ENCODE measurements around the gene PRKN. TPM values are rescaled to one million over a fixed set of nuclear protein-coding genes. Genes with fewer than 3 reads are reported as not detected.

The PRKN gene
- total RNA-seq, 1 donor from 2014 or later, result 2.8 TPM

- no peaks in the 10 kb centered on the region for H3K27me3 ChIP-seq
- TF ChIP-seq EZH2 (IDR thresholded peaks at IDR 0.05) (no peak), EZH2phosphoT487 (IDR thresholded peaks at IDR 0.05) (no peak), CTCF (IDR thresholded peaks at IDR 0.05) (no peak)
- no peaks in the 10 kb centered on the region for H3K79me2 ChIP-seq (ENCODE audit: low read depth)
- Mint-ChIP-seq H3K27ac (no peak overlapping the region), H3K4me3 (no peak overlapping the region), H3K36me3 (no peaks in the 10 kb centered on the region), H3K27me3 (ENCODE audit: insufficient read depth, low read depth) (peaks cover 4% of the 10 kb centered on the region), H3K9me3 (no peaks in the 10 kb centered on the region), H3K4me1 (peaks cover 41% of the 10 kb centered on the region)
- H3K9ac ChIP-seq, result no peak overlapping the region
- H2AFZ ChIP-seq (replicated peaks), result no peak overlapping the region
- no peak for DNase-seq (ENCODE audit: low spot score)
- no peak overlapping the region for H3K27ac ChIP-seq
- no peak overlapping the region for H3K4me2 ChIP-seq
- no peaks in the 10 kb centered on the region for H3K36me3 ChIP-seq
- no peak overlapping the region for H3K4me3 ChIP-seq
- H3K4me1 ChIP-seq, result peaks cover 7% of the 10 kb centered on the region
- no peaks in the 10 kb centered on the region for H4K20me1 ChIP-seq (ENCODE audit: low read depth)
- H3F3A ChIP-seq (ENCODE audit: low read depth), result no peaks in the 10 kb centered on the region
- no peaks in the 10 kb centered on the region for H3K9me3 ChIP-seq (ENCODE audit: low read depth)
These were observed 896.5 kb downstream of the PRKN start for GRCh38 chr6:161830866-161831616.

GRCh38 chr6:161829291-161829729 is 898.3 kb downstream of the PRKN start:
- H3K4me2 ChIP-seq, result no peak overlapping the region
- H3K4me1 Mint-ChIP-seq, result peaks cover 26% of the 10 kb centered on the region
- peak; percentile 16 for DNase-seq (ENCODE audit: low spot score)
- no peaks in the 10 kb centered on the region for H3K79me2 ChIP-seq (ENCODE audit: low read depth)
- no peaks in the 10 kb centered on the region for H3K4me1 ChIP-seq
- TF ChIP-seq EZH2phosphoT487 (IDR thresholded peaks at IDR 0.05), result no peak
- TF ChIP-seq CTCF (IDR thresholded peaks at IDR 0.05), result no peak
- no peak for TF ChIP-seq EZH2 (IDR thresholded peaks at IDR 0.05)
- H3K36me3 ChIP-seq, result no peaks in the 10 kb centered on the region
- no peaks in the 10 kb centered on the region for H3K9me3 Mint-ChIP-seq
- no peaks in the 10 kb centered on the region for H3K27me3 ChIP-seq
- H2AFZ ChIP-seq (replicated peaks), result peak overlapping the region; percentile 32
- H3K9me3 ChIP-seq (ENCODE audit: low read depth), result no peaks in the 10 kb centered on the region
- peaks cover 4% of the 10 kb centered on the region for H3K27me3 Mint-ChIP-seq (ENCODE audit: insufficient read depth, low read depth)
- no peak overlapping the region for H3K9ac ChIP-seq
- no peaks in the 10 kb centered on the region for H3F3A ChIP-seq (ENCODE audit: low read depth)
- H3K27ac ChIP-seq, result no peak overlapping the region
- H3K4me3 Mint-ChIP-seq, result no peak overlapping the region
- peak overlapping the region; percentile 47 for H3K27ac Mint-ChIP-seq
- no peaks in the 10 kb centered on the region for H3K36me3 Mint-ChIP-seq
- H3K4me3 ChIP-seq, result no peak overlapping the region
- no peaks in the 10 kb centered on the region for H4K20me1 ChIP-seq (ENCODE audit: low read depth)

- H3K36me3 Mint-ChIP-seq, result no peaks in the 10 kb centered on the region
- DNase-seq (ENCODE audit: low spot score), result no peak
- no peak overlapping the region for H3K9ac ChIP-seq
- no peak overlapping the region for H3K4me3 Mint-ChIP-seq
- no peak overlapping the region for H2AFZ ChIP-seq (replicated peaks)
- peaks cover 19% of the 10 kb centered on the region for H3K4me1 Mint-ChIP-seq
- no peaks in the 10 kb centered on the region for H3K9me3 ChIP-seq (ENCODE audit: low read depth)
- no peak overlapping the region for H3K27ac ChIP-seq
- H3F3A ChIP-seq (ENCODE audit: low read depth), result no peaks in the 10 kb centered on the region
- no peaks in the 10 kb centered on the region for H3K4me1 ChIP-seq
- H3K9me3 Mint-ChIP-seq, result no peaks in the 10 kb centered on the region
- H3K27ac Mint-ChIP-seq, result no peak overlapping the region
- no peak overlapping the region for H3K4me3 ChIP-seq
- no peaks in the 10 kb centered on the region for H4K20me1 ChIP-seq (ENCODE audit: low read depth)
- no peaks in the 10 kb centered on the region for H3K27me3 ChIP-seq
- no peak overlapping the region for H3K4me2 ChIP-seq
- H3K27me3 Mint-ChIP-seq (ENCODE audit: insufficient read depth, low read depth), result peaks cover 5% of the 10 kb centered on the region
- no peaks in the 10 kb centered on the region for H3K79me2 ChIP-seq (ENCODE audit: low read depth)
- TF ChIP-seq EZH2 (IDR thresholded peaks at IDR 0.05) (no peak), CTCF (IDR thresholded peaks at IDR 0.05) (no peak), EZH2phosphoT487 (IDR thresholded peaks at IDR 0.05) (no peak)
- no peaks in the 10 kb centered on the region for H3K36me3 ChIP-seq
These were observed 899.2 kb downstream of the PRKN start for GRCh38 chr6:161828355-161828754.

Measured in neural progenitor cell (in vitro differentiated cells).